Measurements from ENCODE around the gene PSMB5. TPM values are rescaled to one million over a fixed set of nuclear protein-coding genes. Genes with fewer than 3 reads are reported as not detected.

The PSMB5 gene
- total and polyA plus RNA-seq, 3 donors from 2014 or later, result 97.2 to 145 (median 123) TPM

DNA sequence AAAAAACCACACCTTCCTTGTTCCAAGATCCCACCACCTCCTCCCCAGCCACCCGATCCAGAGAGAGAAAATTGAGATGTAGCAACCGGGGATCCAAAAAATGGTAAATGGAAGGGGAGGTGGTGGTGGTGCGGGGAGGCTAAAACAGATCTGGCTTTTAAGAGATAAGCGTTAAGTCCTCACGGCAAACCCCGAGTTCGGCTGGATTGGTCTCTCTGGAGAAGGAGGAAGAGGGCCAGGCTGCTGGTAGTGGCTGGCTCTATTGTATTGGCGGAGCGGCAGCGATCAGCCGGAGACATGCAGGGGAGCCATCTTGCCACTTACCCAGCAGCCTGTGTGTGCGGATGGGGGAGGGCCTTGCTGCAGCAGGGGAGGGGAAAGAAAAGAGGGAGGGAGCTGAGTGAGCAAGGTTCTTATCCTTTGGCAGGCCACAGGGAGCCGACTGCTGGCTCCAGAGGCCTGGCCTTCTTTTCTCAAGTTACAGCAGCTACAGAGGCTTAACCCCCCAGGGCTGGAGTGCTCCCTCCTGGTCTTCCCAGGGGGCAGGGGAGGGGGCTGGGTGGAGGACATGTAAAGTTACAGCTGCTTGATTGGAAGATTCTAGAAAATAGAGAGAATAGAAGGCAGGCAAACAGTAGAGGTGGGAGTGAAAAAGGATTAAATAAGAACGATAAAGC is 36.7 kb upstream of the PSMB5 start:
- intact Hi-C loops (cut with DNase I; ENCODE audit: low total_unique reads), result no loop called here
- Histone ChIP-seq H3K36me3 (ENCODE audit: low read depth, missing control alignments) (no peaks in the 10 kb centered on the region), H3K4me1 (peaks cover 36% of the 10 kb centered on the region)

DNA sequence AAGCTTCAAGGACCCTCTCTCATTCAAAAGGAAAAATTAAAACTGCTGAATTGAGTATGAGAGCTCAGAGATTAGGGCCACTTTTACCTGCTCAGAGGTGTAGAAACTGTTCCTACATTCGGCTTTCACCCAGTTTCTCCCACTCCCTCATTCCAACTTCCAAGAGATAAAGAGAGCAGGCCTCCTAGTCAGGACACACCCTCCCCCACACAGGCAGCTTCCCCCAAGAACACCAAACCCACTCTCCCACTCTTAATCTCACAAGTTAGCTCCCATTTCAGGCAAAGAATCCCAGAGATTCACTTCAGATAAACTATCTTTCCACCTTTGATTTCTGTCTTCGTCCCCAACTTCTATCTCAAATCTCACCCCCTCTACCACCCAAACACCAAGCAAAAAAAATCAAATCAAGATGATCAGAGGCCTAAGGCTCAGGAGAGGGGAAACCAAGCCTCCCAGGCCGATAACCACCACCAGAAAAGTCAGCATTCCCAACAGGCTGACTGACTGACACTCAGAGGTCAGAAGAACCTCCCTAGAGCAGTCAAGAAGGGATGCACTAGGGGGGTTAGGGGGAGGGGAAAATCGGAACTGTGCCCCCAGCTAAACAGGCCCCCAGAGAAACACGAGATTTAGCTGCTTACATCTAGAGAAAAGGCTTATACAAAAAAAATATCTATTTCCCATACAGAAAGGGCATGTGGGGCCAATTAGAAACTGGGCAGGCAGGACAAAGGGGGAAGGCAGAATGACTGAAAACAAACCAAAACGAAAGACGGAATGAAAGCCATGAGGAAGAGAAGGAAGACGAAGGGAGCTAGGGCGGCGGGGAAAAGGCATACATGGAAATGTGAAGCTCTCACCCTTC is 35.8 kb upstream of the PSMB5 start:
- no peak for DNase-seq
- intact Hi-C loops (cut with DNase I; ENCODE audit: low total_unique reads), result no loop called here

More for the DNA sequence above, 36.7 kb upstream of the PSMB5 start:
- peak overlapping the region; percentile 77 to 82 for H3K27ac ChIP-seq
- peak overlapping the region; percentile 53 to 68 for H3K4me3 ChIP-seq
- H3K9me3 ChIP-seq, result no peaks in the 10 kb centered on the region
- TF ChIP-seq, protein P1, sequence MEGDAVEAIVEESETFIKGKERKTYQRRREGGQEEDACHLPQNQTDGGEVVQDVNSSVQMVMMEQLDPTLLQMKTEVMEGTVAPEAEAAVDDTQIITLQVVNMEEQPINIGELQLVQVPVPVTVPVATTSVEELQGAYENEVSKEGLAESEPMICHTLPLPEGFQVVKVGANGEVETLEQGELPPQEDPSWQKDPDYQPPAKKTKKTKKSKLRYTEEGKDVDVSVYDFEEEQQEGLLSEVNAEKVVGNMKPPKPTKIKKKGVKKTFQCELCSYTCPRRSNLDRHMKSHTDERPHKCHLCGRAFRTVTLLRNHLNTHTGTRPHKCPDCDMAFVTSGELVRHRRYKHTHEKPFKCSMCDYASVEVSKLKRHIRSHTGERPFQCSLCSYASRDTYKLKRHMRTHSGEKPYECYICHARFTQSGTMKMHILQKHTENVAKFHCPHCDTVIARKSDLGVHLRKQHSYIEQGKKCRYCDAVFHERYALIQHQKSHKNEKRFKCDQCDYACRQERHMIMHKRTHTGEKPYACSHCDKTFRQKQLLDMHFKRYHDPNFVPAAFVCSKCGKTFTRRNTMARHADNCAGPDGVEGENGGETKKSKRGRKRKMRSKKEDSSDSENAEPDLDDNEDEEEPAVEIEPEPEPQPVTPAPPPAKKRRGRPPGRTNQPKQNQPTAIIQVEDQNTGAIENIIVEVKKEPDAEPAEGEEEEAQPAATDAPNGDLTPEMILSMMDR (IDR thresholded peaks at IDR 0.05), result no peak
- no peak for TF ChIP-seq POLR2A (IDR thresholded peaks at IDR 0.05)
- 16 to 41% methylated on average over 14 of the region's 14 CpGs for WGBS, 2 donors
- peak; percentile 92 for DNase-seq
- no peaks in the 10 kb centered on the region for H3K27me3 ChIP-seq

DNA sequence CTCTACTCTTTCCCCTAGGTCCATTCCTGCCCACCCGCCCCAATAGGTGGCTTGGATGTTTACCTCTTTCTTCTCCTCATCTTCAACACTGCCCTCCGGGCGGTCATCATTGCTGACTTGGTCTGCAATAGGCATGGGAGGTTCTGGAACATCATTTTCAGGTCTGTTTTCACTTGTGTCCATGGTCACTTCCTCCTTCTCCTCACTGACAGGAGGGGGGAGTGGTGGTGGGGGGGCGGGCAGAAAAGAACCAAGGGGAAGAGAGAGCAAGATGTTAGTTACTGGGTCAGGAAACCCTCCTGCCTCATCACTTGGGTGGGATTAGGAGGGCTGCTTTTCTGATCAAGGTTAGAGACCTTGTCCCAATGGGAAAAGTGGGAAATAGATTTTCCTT is 34.7 kb upstream of the PSMB5 start:
- DNase-seq, result no peak
- peaks cover 36% of the 10 kb centered on the region for H3K4me1 ChIP-seq
- H3K4me3 ChIP-seq, result no peak overlapping the region
- intact Hi-C loops (cut with DNase I; ENCODE audit: low total_unique reads), result no loop called here
- WGBS, 2 donors, result 78 to 84% methylated on average over 4 of the region's 4 CpGs
- no peak overlapping the region for H3K27ac ChIP-seq
- no peaks in the 10 kb centered on the region for H3K9me3 ChIP-seq
- no peak for TF ChIP-seq POLR2A (IDR thresholded peaks at IDR 0.05)
- TF ChIP-seq, protein P1 (IDR thresholded peaks at IDR 0.05), result no peak
- H3K27me3 ChIP-seq, result no peaks in the 10 kb centered on the region
- H3K36me3 ChIP-seq (ENCODE audit: low read depth, missing control alignments), result no peaks in the 10 kb centered on the region

More for the DNA sequence above, 35.8 kb upstream of the PSMB5 start:
- no peaks in the 10 kb centered on the region for H3K9me3 ChIP-seq
- peaks cover 36% of the 10 kb centered on the region for H3K4me1 ChIP-seq
- no peaks in the 10 kb centered on the region for H3K27me3 ChIP-seq
- WGBS, 2 donors, result 31 to 37% methylated on average over 10 of the region's 10 CpGs
- H3K36me3 ChIP-seq (ENCODE audit: low read depth, missing control alignments), result no peaks in the 10 kb centered on the region
- peak overlapping the region; percentile 77 to 82 for H3K27ac ChIP-seq
- TF ChIP-seq POLR2A (IDR thresholded peaks at IDR 0.05), result no peak
- TF ChIP-seq, protein P1 (IDR thresholded peaks at IDR 0.05), result no peak
- H3K4me3 ChIP-seq, result peak overlapping the region; percentile 53 to 68

DNA sequence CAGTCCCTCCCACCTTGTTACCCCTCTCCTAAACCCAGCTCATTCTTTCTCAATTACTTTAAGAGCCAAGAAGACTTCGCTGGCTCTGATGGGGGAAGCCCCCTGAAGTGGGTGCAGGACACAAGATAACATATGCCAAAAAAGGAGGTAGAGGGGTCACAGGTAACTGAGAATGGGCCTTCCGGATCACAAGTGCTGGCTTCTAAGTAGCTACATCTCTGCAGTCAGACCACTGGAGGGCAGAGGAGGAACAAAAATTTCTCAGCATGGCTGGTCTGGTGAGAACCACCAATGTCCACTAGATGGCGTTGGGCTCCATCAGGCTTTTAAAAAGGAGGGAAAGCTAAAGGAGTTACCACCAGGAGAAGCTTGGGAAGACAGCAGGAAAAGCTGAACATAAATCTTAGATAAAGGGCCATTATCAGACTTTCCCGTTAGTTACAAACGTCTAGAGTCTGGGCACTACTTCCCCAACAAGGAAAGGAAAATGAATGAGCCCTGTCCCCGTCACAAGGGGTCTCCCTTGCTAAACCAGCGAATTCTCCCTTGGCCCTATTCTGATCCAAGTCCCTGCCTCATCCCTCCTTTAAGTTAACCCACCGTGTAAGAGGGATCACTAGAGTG is 34.2 kb upstream of the PSMB5 start:
- H3K36me3 ChIP-seq (ENCODE audit: low read depth, missing control alignments), result no peaks in the 10 kb centered on the region
- peaks cover 36% of the 10 kb centered on the region for H3K4me1 ChIP-seq
- H3K27ac ChIP-seq, result no peak overlapping the region
- no peaks in the 10 kb centered on the region for H3K9me3 ChIP-seq
- H3K27me3 ChIP-seq, result no peaks in the 10 kb centered on the region
- WGBS, 2 donors, result 40 to 52% methylated on average over 8 of the region's 8 CpGs
- DNase-seq, result peak; percentile 90
- TF ChIP-seq POLR2A (IDR thresholded peaks at IDR 0.05), result no peak
- TF ChIP-seq, protein P1 (IDR thresholded peaks at IDR 0.05), result peak; percentile 92 to 97 (median 94)
- no peak overlapping the region for H3K4me3 ChIP-seq
- intact Hi-C loops (cut with DNase I; ENCODE audit: low total_unique reads), result no loop called here
